ENCODE measurements around the gene MALT1.

The MALT1 gene, protein sequence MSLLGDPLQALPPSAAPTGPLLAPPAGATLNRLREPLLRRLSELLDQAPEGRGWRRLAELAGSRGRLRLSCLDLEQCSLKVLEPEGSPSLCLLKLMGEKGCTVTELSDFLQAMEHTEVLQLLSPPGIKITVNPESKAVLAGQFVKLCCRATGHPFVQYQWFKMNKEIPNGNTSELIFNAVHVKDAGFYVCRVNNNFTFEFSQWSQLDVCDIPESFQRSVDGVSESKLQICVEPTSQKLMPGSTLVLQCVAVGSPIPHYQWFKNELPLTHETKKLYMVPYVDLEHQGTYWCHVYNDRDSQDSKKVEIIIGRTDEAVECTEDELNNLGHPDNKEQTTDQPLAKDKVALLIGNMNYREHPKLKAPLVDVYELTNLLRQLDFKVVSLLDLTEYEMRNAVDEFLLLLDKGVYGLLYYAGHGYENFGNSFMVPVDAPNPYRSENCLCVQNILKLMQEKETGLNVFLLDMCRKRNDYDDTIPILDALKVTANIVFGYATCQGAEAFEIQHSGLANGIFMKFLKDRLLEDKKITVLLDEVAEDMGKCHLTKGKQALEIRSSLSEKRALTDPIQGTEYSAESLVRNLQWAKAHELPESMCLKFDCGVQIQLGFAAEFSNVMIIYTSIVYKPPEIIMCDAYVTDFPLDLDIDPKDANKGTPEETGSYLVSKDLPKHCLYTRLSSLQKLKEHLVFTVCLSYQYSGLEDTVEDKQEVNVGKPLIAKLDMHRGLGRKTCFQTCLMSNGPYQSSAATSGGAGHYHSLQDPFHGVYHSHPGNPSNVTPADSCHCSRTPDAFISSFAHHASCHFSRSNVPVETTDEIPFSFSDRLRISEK

DNA sequence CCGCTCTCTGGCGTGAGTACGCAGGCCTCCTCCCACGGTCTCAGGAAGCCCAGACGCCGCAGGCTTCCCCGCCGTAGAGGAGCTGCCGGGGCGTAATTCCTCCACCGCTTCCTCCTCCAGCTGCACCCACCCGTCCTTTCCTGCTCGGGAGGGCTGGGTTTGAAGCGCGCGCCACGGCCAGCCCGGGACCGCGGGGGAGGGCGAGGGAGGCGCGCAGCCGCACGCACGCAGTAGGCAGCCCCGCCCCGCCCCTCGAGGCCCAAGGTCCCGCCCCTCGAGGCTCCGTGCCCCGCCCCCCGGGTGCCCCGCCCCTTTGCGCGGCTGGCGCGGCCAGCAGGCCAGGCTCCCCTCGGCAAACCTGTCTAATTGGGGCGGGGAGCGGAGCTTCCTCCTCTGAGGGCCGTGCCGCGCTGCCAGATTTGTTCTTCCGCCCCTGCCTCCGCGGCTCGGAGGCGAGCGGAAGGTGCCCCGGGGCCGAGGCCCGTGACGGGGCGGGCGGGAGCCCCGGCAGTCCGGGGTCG, at the start of gene MALT1:
Gene MALT1 (plus strand): TSS at position 355 of the 521 bp plus-strand sequence. CDS start 179 bp downstream, outside the sequence.
- CTCF ChIA-PET: interaction anchor here (0.5 to 0.9 kb wide), 3 partner anchors 17 to 319 kb away, joined by 3 to 4 read pairs (median 4); no protein-coding TSS in a partner anchor

DNA sequence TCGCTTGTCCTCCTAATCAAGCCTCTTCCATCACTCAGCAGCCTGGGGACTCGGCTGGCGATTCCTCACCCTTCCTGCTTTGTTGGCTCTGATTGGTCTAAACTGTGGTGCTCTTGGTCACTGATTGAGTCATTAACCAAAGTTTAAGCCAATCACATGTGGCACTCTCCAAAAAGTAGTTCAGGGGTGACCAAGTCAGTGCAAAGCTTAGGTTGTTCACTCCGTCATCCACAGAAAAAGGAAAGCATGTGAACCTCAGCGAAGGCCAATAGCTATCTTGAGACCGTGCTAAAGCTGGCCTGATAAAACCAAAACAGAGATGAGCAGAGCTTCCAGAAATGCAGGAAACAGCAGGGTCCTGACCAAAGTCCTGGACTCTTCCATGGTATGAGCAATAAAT, 47.3 kb upstream of the MALT1 start:
- TF ChIP-seq, protein P1, sequence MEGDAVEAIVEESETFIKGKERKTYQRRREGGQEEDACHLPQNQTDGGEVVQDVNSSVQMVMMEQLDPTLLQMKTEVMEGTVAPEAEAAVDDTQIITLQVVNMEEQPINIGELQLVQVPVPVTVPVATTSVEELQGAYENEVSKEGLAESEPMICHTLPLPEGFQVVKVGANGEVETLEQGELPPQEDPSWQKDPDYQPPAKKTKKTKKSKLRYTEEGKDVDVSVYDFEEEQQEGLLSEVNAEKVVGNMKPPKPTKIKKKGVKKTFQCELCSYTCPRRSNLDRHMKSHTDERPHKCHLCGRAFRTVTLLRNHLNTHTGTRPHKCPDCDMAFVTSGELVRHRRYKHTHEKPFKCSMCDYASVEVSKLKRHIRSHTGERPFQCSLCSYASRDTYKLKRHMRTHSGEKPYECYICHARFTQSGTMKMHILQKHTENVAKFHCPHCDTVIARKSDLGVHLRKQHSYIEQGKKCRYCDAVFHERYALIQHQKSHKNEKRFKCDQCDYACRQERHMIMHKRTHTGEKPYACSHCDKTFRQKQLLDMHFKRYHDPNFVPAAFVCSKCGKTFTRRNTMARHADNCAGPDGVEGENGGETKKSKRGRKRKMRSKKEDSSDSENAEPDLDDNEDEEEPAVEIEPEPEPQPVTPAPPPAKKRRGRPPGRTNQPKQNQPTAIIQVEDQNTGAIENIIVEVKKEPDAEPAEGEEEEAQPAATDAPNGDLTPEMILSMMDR (conservative IDR thresholded peaks at IDR 0.05; ENCODE audit: low read depth): no peak
- H3K27ac ChIP-seq: no peak overlapping the region
- CTCF ChIA-PET: no interaction called here
- POLR2A ChIA-PET (ENCODE audit: low non-redundant PET): no interaction called here
- no peak for DNase-seq (ENCODE audit: low spot score)

More for the DNA sequence above, at the start of gene MALT1:
- POLR2A ChIA-PET (ENCODE audit: low non-redundant PET): interaction anchor here (0.5 kb wide), 1 partner anchor 12 kb away, joined by 3 read pairs; no protein-coding TSS in a partner anchor
- peak; percentile 83 for DNase-seq (ENCODE audit: low spot score)
- H3K27ac ChIP-seq: peak within 1 kb of the TSS; percentile 97
- TF ChIP-seq, protein P1 (conservative IDR thresholded peaks at IDR 0.05; ENCODE audit: low read depth): no peak

DNA sequence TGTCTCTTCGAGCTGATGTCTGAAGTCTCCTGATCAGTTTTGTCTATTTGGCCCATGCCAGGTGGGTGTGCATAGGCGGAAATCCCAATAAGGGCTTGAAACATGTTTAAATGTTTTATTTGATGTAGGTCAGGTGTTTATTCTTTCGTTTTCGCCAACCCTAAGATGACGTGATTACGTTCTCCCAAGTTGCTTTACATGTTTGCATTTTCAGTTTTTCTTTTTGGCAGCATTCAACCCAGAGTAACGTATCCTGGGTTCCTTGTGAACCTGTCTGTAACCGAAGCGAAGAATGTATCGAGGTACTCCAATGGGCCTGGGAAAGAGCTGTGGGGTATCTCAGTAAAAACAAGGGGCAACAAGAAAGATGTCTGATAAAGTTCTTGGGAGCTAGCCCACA, 45.4 kb upstream of the MALT1 start:
- ChIA-PET CTCF (no interaction called here), POLR2A (ENCODE audit: low non-redundant PET) (no interaction called here)
- no peak overlapping the region for H3K27ac ChIP-seq
- TF ChIP-seq, protein P1 (conservative IDR thresholded peaks at IDR 0.05; ENCODE audit: low read depth): no peak
- DNase-seq (ENCODE audit: low spot score): no peak

DNA sequence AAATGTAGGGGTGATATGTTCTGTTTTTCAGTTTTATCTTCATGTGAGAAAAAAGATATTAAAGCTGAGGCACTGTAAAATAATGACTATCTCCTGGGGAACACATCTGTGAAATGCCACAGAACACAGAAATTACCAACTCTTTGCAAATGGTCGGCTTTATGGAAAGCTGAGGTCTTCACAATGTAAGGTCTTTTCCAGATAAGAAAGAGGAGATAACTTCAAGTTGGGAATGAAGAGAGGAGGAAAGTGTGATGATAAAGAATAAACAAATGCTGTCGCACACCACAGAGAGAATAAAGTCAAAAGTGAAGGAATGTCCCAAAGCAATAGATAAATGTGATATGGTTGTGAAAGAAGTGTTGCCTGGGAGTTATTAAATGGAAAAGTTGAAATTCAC, 41.2 kb upstream of the MALT1 start:
- no peak for DNase-seq (ENCODE audit: low spot score)
- no peak overlapping the region for H3K27ac ChIP-seq
- ChIA-PET POLR2A (ENCODE audit: low non-redundant PET) (no interaction called here), CTCF (no interaction called here)
- TF ChIP-seq, protein P1 (conservative IDR thresholded peaks at IDR 0.05; ENCODE audit: low read depth): no peak

DNA sequence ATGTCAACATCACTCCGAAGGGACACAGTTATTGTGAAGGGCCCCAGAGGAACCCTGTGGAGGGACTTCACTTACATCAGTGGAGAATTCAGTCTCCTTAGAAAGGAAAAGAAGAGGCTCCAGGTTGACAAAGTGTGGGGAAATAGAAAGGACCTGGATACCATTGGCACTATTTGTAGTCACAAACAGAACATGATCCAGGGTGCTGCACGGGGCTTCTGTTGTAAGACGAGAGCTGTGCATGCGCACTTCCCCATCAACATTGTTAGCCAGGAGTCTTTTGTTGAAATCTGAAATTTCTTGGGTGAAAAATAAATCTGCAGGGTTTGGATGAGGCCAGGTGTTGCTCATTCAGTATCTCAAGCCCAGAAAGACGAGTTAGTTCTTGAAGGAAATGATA, 40.0 kb upstream of the MALT1 start:
- no peak for DNase-seq (ENCODE audit: low spot score)
- POLR2A ChIA-PET (ENCODE audit: low non-redundant PET): no interaction called here
- TF ChIP-seq, protein P1 (conservative IDR thresholded peaks at IDR 0.05; ENCODE audit: low read depth): no peak
- H3K27ac ChIP-seq: peak overlapping the region; percentile 64; the same call in 1 of the 2 replicates
- CTCF ChIA-PET: interaction anchor here (0.8 kb wide), 1 partner anchor 749 kb away, joined by 3 read pairs; no protein-coding TSS in a partner anchor

DNA sequence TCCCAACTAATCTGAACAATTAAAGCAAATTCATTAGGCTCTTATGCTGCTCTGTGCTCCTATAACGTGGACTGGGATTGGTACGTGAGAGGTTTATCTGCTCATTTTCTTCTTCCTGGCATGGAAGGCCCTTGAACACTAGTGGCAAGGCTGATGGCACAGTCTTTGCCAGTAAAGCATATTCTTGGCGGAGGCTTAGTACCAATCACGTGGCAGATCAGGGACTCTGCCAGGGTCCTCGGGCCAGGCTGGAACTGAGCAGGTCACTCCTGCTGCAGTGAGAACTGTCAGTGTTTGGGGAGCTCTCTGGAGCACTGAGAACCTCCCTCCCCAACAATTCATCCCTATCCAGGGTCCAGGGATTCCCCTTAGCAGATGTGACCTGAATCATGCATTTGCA, 38.7 kb upstream of the MALT1 start:
- no peak for DNase-seq (ENCODE audit: low spot score)
- no peak overlapping the region for H3K27ac ChIP-seq
- ChIA-PET CTCF (no interaction called here), POLR2A (ENCODE audit: low non-redundant PET) (no interaction called here)
- TF ChIP-seq, protein P1 (conservative IDR thresholded peaks at IDR 0.05; ENCODE audit: low read depth): no peak
